MM.1S (cell line): Measurements from ENCODE around the gene OPALIN.
A peak's percentile ranks its signal among the peaks of the same experiment; 100 is the strongest.

Experiments used
- DNase-seq: peaks from one replicate; pipeline ENCODE4 v3.0.0-alpha.2; 2015
- H2AFZ ChIP-seq: fragments of 300-600 bp; sonication (generic); 2 replicates; pipeline ENCODE4 v1.6.0; 2016; ENCODE audit warnings: antibody characterized with exemption, low read length
- H3F3A ChIP-seq: fragments of 300-600 bp; sonication (generic); 2 replicates; pipeline ENCODE4 v1.6.1; 2016; ENCODE audit warnings: mild to moderate bottlenecking, antibody characterized with exemption, low read length, moderate library complexity, mixed read lengths; ENCODE audit not compliant: insufficient read depth
- H3K27ac ChIP-seq: fragments of 300-600 bp; sonication (generic); 2 replicates; pipeline ENCODE4 v1.5.1; 2016; ENCODE audit warnings: mild to moderate bottlenecking, low read length
- H3K27me3 ChIP-seq: fragments of 300-600 bp; sonication (generic); replicated peaks from 2 replicates; pipeline ENCODE4 v1.6.0; 2016; ENCODE audit warnings: low read length; ENCODE audit not compliant: insufficient read depth
- H3K36me3 ChIP-seq: fragments of 300-600 bp; sonication (generic); replicated peaks from 2 replicates; pipeline ENCODE4 v1.6.1; 2016; ENCODE audit warnings: mild to moderate bottlenecking, low read length, mixed read lengths; ENCODE audit not compliant: insufficient read depth
- H3K4me1 ChIP-seq: fragments of 300-600 bp; sonication (generic); 2 replicates; pipeline ENCODE4 v1.6.1; 2016; ENCODE audit warnings: low read length, mixed read lengths
- H3K4me2 ChIP-seq: fragments of 300-600 bp; sonication (generic); 2 replicates; pipeline ENCODE4 v1.6.0; 2016; ENCODE audit warnings: low read depth, low read length
- H3K4me3 ChIP-seq: fragments of 300-600 bp; sonication (generic); 2 replicates; pipeline ENCODE4 v1.5.1; 2016; ENCODE audit warnings: low read length, mixed read lengths
- H3K79me2 ChIP-seq: fragments of 300-600 bp; sonication (generic); 2 replicates; pipeline ENCODE4 v1.6.1; 2016; ENCODE audit warnings: mixed run types, low read length, mixed read lengths
- H3K9ac ChIP-seq: fragments of 300-600 bp; sonication (generic); 2 replicates; pipeline ENCODE4 v1.6.1; 2016; ENCODE audit warnings: low read length, mixed read lengths
- H3K9me2 ChIP-seq: fragments of 300-600 bp; sonication (generic); replicated peaks from 2 replicates; pipeline ENCODE4 v1.6.1; 2016; ENCODE audit warnings: mild to moderate bottlenecking, low read length, mixed read lengths; ENCODE audit not compliant: insufficient read depth
- H3K9me3 ChIP-seq: fragments of 300-600 bp; sonication (generic); replicated peaks from 2 replicates; pipeline ENCODE4 v1.6.1; 2016; ENCODE audit warnings: mild to moderate bottlenecking, low read length, mixed read lengths; ENCODE audit not compliant: insufficient read depth
- H4K20me1 ChIP-seq: fragments of 300-600 bp; sonication (generic); 2 replicates; pipeline ENCODE4 v1.6.1; 2016; ENCODE audit warnings: mild to moderate bottlenecking, low read length, moderate library complexity, mixed read lengths; ENCODE audit not compliant: insufficient read depth
- EZH2 ChIP-seq: fragments of 300-600 bp; sonication (generic); optimal IDR thresholded peaks from 2 replicates; pipeline ENCODE3; 2017; ENCODE audit warnings: low read depth, mild to moderate bottlenecking, antibody characterized with exemption, low read length, mixed read lengths
- EZH2phosphoT487 ChIP-seq: fragments of 300-600 bp; sonication (generic); IDR thresholded peaks from 2 replicates; pipeline ENCODE4 v1.6.1; 2018; ENCODE audit warnings: antibody characterized with exemption, low read length
- TF ChIP-seq, protein P1 (sequence below): fragments of 300-600 bp; sonication (generic); IDR thresholded peaks from 2 replicates; pipeline ENCODE4 v1.5.1; 2016; ENCODE audit warnings: antibody characterized with exemption, low read length, mixed read lengths

Gene OPALIN

DNA sequence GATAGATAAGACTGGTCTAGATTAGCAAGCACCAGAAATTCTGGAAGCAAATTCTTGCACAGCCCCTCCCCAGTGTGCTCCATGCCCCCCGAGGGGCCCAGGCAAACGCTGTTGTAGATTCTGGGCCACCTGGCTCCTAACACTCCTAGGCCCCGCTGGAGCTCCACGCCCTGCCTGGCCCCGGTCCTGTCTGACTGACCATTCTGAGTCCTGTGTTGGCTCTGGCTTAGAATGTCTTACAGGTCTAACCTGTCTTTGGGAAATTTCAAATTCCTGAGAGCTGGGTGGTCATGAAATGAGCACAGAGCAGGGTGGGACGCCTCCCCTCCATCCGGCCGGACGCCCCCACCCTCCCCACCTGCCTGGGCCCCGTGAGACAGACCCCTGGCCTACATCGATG is 12.6 kb upstream of the OPALIN start:
- no peak overlapping the region for H3K4me2 ChIP-seq
- H2AFZ ChIP-seq, result no peak overlapping the region
- no peaks in the 10 kb centered on the region for H3K79me2 ChIP-seq
- H3K9me3 ChIP-seq, result no peaks in the 10 kb centered on the region
- H3K27me3 ChIP-seq, result peaks cover 22% of the 10 kb centered on the region; the same call in 1 of the 2 replicates
- no peak overlapping the region for H3K4me3 ChIP-seq
- TF ChIP-seq EZH2 (no peak), EZH2phosphoT487 (no peak)
- TF ChIP-seq, protein P1, sequence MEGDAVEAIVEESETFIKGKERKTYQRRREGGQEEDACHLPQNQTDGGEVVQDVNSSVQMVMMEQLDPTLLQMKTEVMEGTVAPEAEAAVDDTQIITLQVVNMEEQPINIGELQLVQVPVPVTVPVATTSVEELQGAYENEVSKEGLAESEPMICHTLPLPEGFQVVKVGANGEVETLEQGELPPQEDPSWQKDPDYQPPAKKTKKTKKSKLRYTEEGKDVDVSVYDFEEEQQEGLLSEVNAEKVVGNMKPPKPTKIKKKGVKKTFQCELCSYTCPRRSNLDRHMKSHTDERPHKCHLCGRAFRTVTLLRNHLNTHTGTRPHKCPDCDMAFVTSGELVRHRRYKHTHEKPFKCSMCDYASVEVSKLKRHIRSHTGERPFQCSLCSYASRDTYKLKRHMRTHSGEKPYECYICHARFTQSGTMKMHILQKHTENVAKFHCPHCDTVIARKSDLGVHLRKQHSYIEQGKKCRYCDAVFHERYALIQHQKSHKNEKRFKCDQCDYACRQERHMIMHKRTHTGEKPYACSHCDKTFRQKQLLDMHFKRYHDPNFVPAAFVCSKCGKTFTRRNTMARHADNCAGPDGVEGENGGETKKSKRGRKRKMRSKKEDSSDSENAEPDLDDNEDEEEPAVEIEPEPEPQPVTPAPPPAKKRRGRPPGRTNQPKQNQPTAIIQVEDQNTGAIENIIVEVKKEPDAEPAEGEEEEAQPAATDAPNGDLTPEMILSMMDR, result no peak
- H3K27ac ChIP-seq, result no peak overlapping the region
- 0 out of 2 replicates have a peak, but pooled peaks cover 5% of the 10 kb centered on the region for H3K4me1 ChIP-seq
- DNase-seq, result no peak
- H3K9ac ChIP-seq, result no peak overlapping the region
- no peaks in the 10 kb centered on the region for H3K9me2 ChIP-seq
- no peaks in the 10 kb centered on the region for H3K36me3 ChIP-seq
- no peaks in the 10 kb centered on the region for H4K20me1 ChIP-seq
- no peaks in the 10 kb centered on the region for H3F3A ChIP-seq

DNA sequence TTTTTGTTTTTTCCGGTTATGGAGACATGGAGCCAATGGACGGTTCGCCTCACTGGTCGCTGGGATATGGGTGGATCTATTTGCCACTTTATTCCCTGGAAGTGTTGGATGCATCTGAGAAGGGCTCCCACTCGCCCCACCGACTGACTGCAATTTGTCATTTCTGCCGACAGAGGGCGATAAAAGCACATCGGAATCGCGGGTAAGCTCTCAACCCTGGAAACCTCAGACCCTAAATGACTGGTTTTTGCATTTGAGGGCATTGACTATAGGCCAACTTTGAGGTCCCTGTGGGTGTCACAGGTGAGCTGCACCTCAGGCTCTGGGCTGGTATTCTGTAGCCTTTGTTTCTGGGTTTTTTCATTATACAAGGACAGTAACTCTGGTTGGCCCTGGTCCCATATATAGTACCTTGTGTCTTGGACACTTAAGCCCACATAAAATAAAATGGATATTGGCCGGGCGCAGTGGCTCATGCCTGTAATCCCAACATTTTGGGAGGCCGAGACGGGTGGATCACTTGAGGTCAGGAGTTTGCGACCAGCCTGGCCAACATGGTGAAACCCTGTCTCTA is 11.9 kb upstream of the OPALIN start:
- no peak overlapping the region for H2AFZ ChIP-seq
- H3K27me3 ChIP-seq, result peaks cover 22% of the 10 kb centered on the region; the same call in 1 of the 2 replicates
- no peak overlapping the region for H3K4me3 ChIP-seq
- H3K27ac ChIP-seq, result no peak overlapping the region
- no peak overlapping the region for H3K4me2 ChIP-seq
- TF ChIP-seq, protein P1, result peak; percentile 89
- TF ChIP-seq EZH2phosphoT487, result no peak
- no peak for TF ChIP-seq EZH2
- H3K79me2 ChIP-seq, result no peaks in the 10 kb centered on the region
- H3F3A ChIP-seq, result no peaks in the 10 kb centered on the region
- no peaks in the 10 kb centered on the region for H3K9me2 ChIP-seq
- H3K36me3 ChIP-seq, result no peaks in the 10 kb centered on the region
- peak; percentile 49 for DNase-seq
- no peak overlapping the region for H3K9ac ChIP-seq
- no peaks in the 10 kb centered on the region for H3K9me3 ChIP-seq
- no peaks in the 10 kb centered on the region for H4K20me1 ChIP-seq
- 0 out of 2 replicates have a peak, but pooled peaks cover 5% of the 10 kb centered on the region for H3K4me1 ChIP-seq

DNA sequence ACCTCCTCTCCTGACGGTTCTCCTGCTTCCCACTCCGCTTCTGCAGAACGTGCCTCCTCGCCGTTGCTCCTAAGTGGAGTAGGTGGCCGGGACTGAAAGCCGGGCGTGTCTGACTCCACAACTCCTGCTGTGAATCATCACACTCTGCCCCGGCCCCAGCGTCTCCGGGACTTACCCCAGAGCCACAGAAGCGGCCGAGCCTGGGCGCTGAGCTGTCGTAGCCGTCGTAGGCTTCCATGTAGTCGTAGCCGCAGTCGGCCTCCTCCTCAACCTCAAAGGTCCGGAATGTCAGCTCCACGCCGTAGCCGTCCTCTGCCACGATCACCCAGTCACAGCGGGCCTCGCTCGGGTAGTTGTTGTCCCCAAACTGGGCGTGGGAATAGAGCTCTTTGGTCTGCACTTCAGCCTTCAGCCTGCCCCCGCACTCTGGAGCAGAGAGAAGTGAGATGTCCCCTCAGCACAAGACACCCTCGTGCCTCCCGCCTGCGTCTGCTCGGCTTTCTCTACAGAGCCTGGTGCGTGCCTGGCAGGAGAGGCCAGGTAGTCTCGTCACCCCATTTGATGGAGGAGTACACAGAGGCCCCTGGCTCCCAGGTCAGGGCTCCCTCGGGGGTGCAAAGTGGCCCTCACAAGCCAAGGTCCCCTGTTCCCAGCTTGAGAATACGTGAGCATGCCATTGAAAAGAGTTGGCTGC is 11.2 kb upstream of the OPALIN start:
- Histone ChIP-seq H4K20me1 (no peaks in the 10 kb centered on the region), H3K36me3 (no peaks in the 10 kb centered on the region), H2AFZ (no peak overlapping the region), H3K4me2 (no peak overlapping the region), H3K79me2 (no peaks in the 10 kb centered on the region), H3F3A (no peaks in the 10 kb centered on the region), H3K9ac (no peak overlapping the region), H3K4me1 (0 out of 2 replicates have a peak, but pooled peaks cover 5% of the 10 kb centered on the region), H3K9me3 (no peaks in the 10 kb centered on the region), H3K27ac (no peak overlapping the region), H3K9me2 (no peaks in the 10 kb centered on the region), H3K27me3 (peaks cover 22% of the 10 kb centered on the region; the same call in 1 of the 2 replicates), H3K4me3 (no peak overlapping the region)
- TF ChIP-seq EZH2 (no peak), EZH2phosphoT487 (no peak)
- TF ChIP-seq, protein P1, result no peak
- DNase-seq, result no peak
